ENCODE measurements around the gene PTPN2.

PTPN2 gene

GRCh38 chr18:12747530-12748315 lies 136.3 kb downstream of the PTPN2 start:
- ATAC-seq (ENCODE audit: insufficient read depth, low read depth): no peak
- no peak overlapping the region for H3K4me2 ChIP-seq (ENCODE audit: insufficient read depth, low read length)

GRCh38 chr18:12745095-12745795 lies 138.8 kb downstream of the PTPN2 start:
- Histone ChIP-seq H4K20me1 (ENCODE audit: insufficient read depth, low read length) (no peaks in the 10 kb centered on the region), H3K27me3 (ENCODE audit: insufficient read depth, low read length, poor library complexity) (no peaks in the 10 kb centered on the region), H3K4me1 (ENCODE audit: insufficient read depth, low read length) (peaks cover 37% of the 10 kb centered on the region), H2AFZ (ENCODE audit: low read depth, low read length) (no peak overlapping the region), H3K9ac (ENCODE audit: low read depth, low read length) (no peak overlapping the region), H3K9me3 (ENCODE audit: insufficient read depth, low read length, severe bottlenecking) (no peaks in the 10 kb centered on the region), H3K4me3 (ENCODE audit: low read depth in 1 of 2, low read length in 2 of 2) (no peak overlapping the region), H3K79me2 (ENCODE audit: insufficient read depth, low read length) (peaks cover 21% of the 10 kb centered on the region), H3K4me2 (ENCODE audit: insufficient read depth, low read length) (no peak overlapping the region), H3K36me3 (ENCODE audit: insufficient read depth, low read length) (peaks cover 76% of the 10 kb centered on the region), H3K27ac (ENCODE audit: low read length) (peak overlapping the region; percentile 59)
- DNase-seq: peak; percentile 3
- TF ChIP-seq EZH2 (IDR thresholded peaks at IDR 0.05; ENCODE audit: borderline replicate concordance, low read depth, low read length, severe bottlenecking): no peak
- TF ChIP-seq CTCF (IDR thresholded peaks at IDR 0.05; ENCODE audit: borderline replicate concordance, extremely low read depth, low read length, poor library complexity, severe bottlenecking): no peak
- no peak for ATAC-seq (ENCODE audit: insufficient read depth, low read depth)

More at GRCh38 chr18:12747530-12748315, 136.3 kb downstream of the PTPN2 start:
- no peaks in the 10 kb centered on the region for H3K27me3 ChIP-seq (ENCODE audit: insufficient read depth, low read length, poor library complexity)
- H3K9me3 ChIP-seq (ENCODE audit: insufficient read depth, low read length, severe bottlenecking): no peaks in the 10 kb centered on the region
- H3K4me1 ChIP-seq (ENCODE audit: insufficient read depth, low read length): peaks cover 61% of the 10 kb centered on the region
- no peak overlapping the region for H3K4me3 ChIP-seq (ENCODE audit: low read depth in 1 of 2, low read length in 2 of 2)
- peak overlapping the region; percentile 49 for H3K9ac ChIP-seq (ENCODE audit: low read depth, low read length)
- H2AFZ ChIP-seq (ENCODE audit: low read depth, low read length): no peak overlapping the region
- no peaks in the 10 kb centered on the region for H4K20me1 ChIP-seq (ENCODE audit: insufficient read depth, low read length)
- H3K36me3 ChIP-seq (ENCODE audit: insufficient read depth, low read length): peaks cover 71% of the 10 kb centered on the region
- DNase-seq: peak; percentile 51
- TF ChIP-seq CTCF (IDR thresholded peaks at IDR 0.05; ENCODE audit: borderline replicate concordance, extremely low read depth, low read length, poor library complexity, severe bottlenecking): no peak
- peak overlapping the region; percentile 99 for H3K27ac ChIP-seq (ENCODE audit: low read length)
- H3K79me2 ChIP-seq (ENCODE audit: insufficient read depth, low read length): peaks cover 31% of the 10 kb centered on the region

GRCh38 chr18:12744103-12744502 lies 139.9 kb downstream of the PTPN2 start:
- no peak overlapping the region; the same call in 1 of the 2 replicates for H3K9ac ChIP-seq (ENCODE audit: low read depth, low read length)
- H3K9me3 ChIP-seq (ENCODE audit: insufficient read depth, low read length, severe bottlenecking): no peaks in the 10 kb centered on the region
- peaks cover 77% of the 10 kb centered on the region for H3K36me3 ChIP-seq (ENCODE audit: insufficient read depth, low read length)
- no peaks in the 10 kb centered on the region for H4K20me1 ChIP-seq (ENCODE audit: insufficient read depth, low read length)
- peak; percentile 77 for TF ChIP-seq CTCF (IDR thresholded peaks at IDR 0.05; ENCODE audit: borderline replicate concordance, extremely low read depth, low read length, poor library complexity, severe bottlenecking)
- TF ChIP-seq EZH2 (IDR thresholded peaks at IDR 0.05; ENCODE audit: borderline replicate concordance, low read depth, low read length, severe bottlenecking): no peak
- no peak overlapping the region for H3K4me3 ChIP-seq (ENCODE audit: low read depth in 1 of 2, low read length in 2 of 2)
- no peak overlapping the region for H2AFZ ChIP-seq (ENCODE audit: low read depth, low read length)
- peak overlapping the region; percentile 12; the same call in 1 of the 2 replicates for H3K27ac ChIP-seq (ENCODE audit: low read length)
- peak; percentile 49 for ATAC-seq (ENCODE audit: insufficient read depth, low read depth)
- H3K27me3 ChIP-seq (ENCODE audit: insufficient read depth, low read length, poor library complexity): no peaks in the 10 kb centered on the region
- DNase-seq: no peak
- peaks cover 27% of the 10 kb centered on the region for H3K4me1 ChIP-seq (ENCODE audit: insufficient read depth, low read length)
- H3K79me2 ChIP-seq (ENCODE audit: insufficient read depth, low read length): peaks cover 15% of the 10 kb centered on the region
- H3K4me2 ChIP-seq (ENCODE audit: insufficient read depth, low read length): no peak overlapping the region
